ENCODE data around the gene DIS3L2. TPM values are rescaled to one million over a fixed set of nuclear protein-coding genes. Genes with fewer than 3 reads are reported as not detected.

DIS3L2 gene
- total and polyA plus RNA-seq, 2 of the 8 experiments (the other 6 are each of a cell fraction or from before 2014, with no cell fraction given), result 11.5 to 21.6 TPM

GRCh38 chr2:232137356-232138147, 176.0 kb downstream of the DIS3L2 start:
- Histone ChIP-seq H3K4me3 (ENCODE audit: extremely low read depth in 1 of 4, insufficient read depth in 2 of 4, low read depth in 3 of 4, low read length in 4 of 4) (no peak overlapping the region), H2BK5ac (ENCODE audit: low read depth, low read length) (no peak overlapping the region), H2BK12ac (ENCODE audit: low read depth, low read length) (no peak overlapping the region), H3K27ac (ENCODE audit: low read depth, low read length) (no peak overlapping the region), H3K27me3 (replicated peaks in 1 of 4; ENCODE audit: control insufficient read depth in 3 of 4, extremely low read depth in 1 of 4, insufficient read depth in 3 of 4, low read length in 3 of 4) (no peaks in the 10 kb centered on the region), H3K4me2 (ENCODE audit: insufficient read depth in 1 of 2, low read depth in 2 of 2, low read length in 2 of 2) (no peak overlapping the region), H3K4me1 (replicated peaks in 1 of 4; ENCODE audit: control insufficient read depth in 3 of 4, insufficient read depth in 4 of 4, low read length in 3 of 4) (peaks cover 0 to 4% (median 0%) of the 10 kb centered on the region in 4 experiments; a peak in 1 of 7 replicates), H3K23me2 (ENCODE audit: low read depth, low read length) (no peaks in the 10 kb centered on the region), H3K18ac (ENCODE audit: extremely low read depth, low read length) (no peak overlapping the region), H4K5ac (ENCODE audit: insufficient read length, low read depth, low read length) (no peak overlapping the region), H4K20me1 (replicated peaks in 1 of 2; ENCODE audit: control insufficient read depth in 1 of 2, insufficient read depth in 2 of 2, low read length in 2 of 2) (no peaks in the 10 kb centered on the region), H3K23ac (ENCODE audit: insufficient read length) (no peak overlapping the region), H2BK15ac (ENCODE audit: low read length) (no peak overlapping the region), H4K91ac (replicated peaks; ENCODE audit: insufficient read length, low read length) (no peak overlapping the region), H3K79me1 (ENCODE audit: low read depth, low read length) (no peaks in the 10 kb centered on the region), H3K9me3 (ENCODE audit: insufficient read depth in 2 of 2, low read depth in 1 of 2, low read length in 1 of 2) (no peaks in the 10 kb centered on the region), H4K8ac (ENCODE audit: extremely low read depth, insufficient read depth, low read length) (no peak overlapping the region), H2BK20ac (ENCODE audit: low read length) (no peak overlapping the region), H2AFZ (ENCODE audit: low read length) (no peak overlapping the region), H3K4ac (replicated peaks; ENCODE audit: insufficient read length, low read depth, low read length) (no peak overlapping the region), H3K14ac (ENCODE audit: insufficient read length) (no peak overlapping the region), H3K9ac (replicated peaks in 1 of 4; ENCODE audit: extremely low read depth in 1 of 4, low read depth in 3 of 4, low read length in 3 of 4) (no peak overlapping the region), H3K36me3 (ENCODE audit: control insufficient read depth in 2 of 4, insufficient read depth in 4 of 4, low read length in 3 of 4) (no peaks in the 10 kb centered on the region), H3K79me2 (ENCODE audit: control insufficient read depth in 1 of 2, insufficient read depth in 2 of 2, low read length in 2 of 2) (no peaks in the 10 kb centered on the region), H2BK120ac (replicated peaks; ENCODE audit: low read depth, low read length) (no peak overlapping the region), H2AK5ac (ENCODE audit: low read depth, low read length) (no peak overlapping the region), H3K56ac (replicated peaks; ENCODE audit: insufficient read length, low read depth, low read length) (no peak overlapping the region)
- CTCF ChIA-PET (ENCODE audit: partially characterized antibody), result interaction anchor here (0.6 to 6.7 kb wide), 9 partner anchors 11 to 302 kb away, joined by 3 to 39 read pairs (median 3); no protein-coding TSS in a partner anchor
- WGBS, 2 experiments (ENCODE audit: extremely low coverage in 1 of 2, insufficient coverage in 1 of 2, insufficient read length in 1 of 2, insufficient replicate concordance in 2 of 2, low coverage in 1 of 2, low lambda C conversion rate in 2 of 2, missing lambda C conversion rate in 1 of 2), result 91% methylated on average over 3 of the region's 3 CpGs; no CpG with 5 or more reads in 1 of the 2 experiments
- FAIRE-seq (no peak), DNase-seq (ENCODE audit: low read depth in 1 of 2, low spot score in 2 of 2) (no peak)
- POLR2A ChIA-PET (ENCODE audit: partially characterized antibody), result no interaction called here
- no peak for TF ChIP-seq HDAC6 (IDR thresholded peaks at IDR 0.05; ENCODE audit: low read depth, low read length)
- TF ChIP-seq TEAD4 (IDR thresholded peaks at IDR 0.05; ENCODE audit: low read depth, low read length), result no peak
- TF ChIP-seq MAFK (IDR thresholded peaks at IDR 0.05; ENCODE audit: low read depth, low read length), result no peak
- TF ChIP-seq CHD2 (IDR thresholded peaks at IDR 0.05; ENCODE audit: low read length), result no peak
- no peak for TF ChIP-seq RBBP5 (IDR thresholded peaks at IDR 0.05; ENCODE audit: borderline replicate concordance, low read depth, low read length)
- TF ChIP-seq, protein P1, sequence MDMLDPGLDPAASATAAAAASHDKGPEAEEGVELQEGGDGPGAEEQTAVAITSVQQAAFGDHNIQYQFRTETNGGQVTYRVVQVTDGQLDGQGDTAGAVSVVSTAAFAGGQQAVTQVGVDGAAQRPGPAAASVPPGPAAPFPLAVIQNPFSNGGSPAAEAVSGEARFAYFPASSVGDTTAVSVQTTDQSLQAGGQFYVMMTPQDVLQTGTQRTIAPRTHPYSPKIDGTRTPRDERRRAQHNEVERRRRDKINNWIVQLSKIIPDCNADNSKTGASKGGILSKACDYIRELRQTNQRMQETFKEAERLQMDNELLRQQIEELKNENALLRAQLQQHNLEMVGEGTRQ (IDR thresholded peaks at IDR 0.05; ENCODE audit: low read length), result no peak
- TF ChIP-seq CEBPB (IDR thresholded peaks at IDR 0.05; ENCODE audit: low read depth, low read length), result no peak
- TF ChIP-seq HDAC2 (IDR thresholded peaks at IDR 0.05; ENCODE audit: borderline replicate concordance in 1 of 2, low read depth in 2 of 2, low read length in 2 of 2), result no peak
- TF ChIP-seq SP1 (IDR thresholded peaks at IDR 0.05; ENCODE audit: low read depth, low read length), result no peak
- TF ChIP-seq TBP (IDR thresholded peaks at IDR 0.05; ENCODE audit: low read depth, low read length), result no peak
- no peak for TF ChIP-seq KDM5A (IDR thresholded peaks at IDR 0.05; ENCODE audit: low read length)

All from H1 (cell line).